ENCODE measurements around the gene KCNK1. TPM values are rescaled to one million over a fixed set of nuclear protein-coding genes. Genes with fewer than 3 reads are reported as not detected.
A peak's percentile ranks its signal among the peaks of the same experiment; 100 is the strongest.
"Not testable (repeated sequence)": the region's sequence is repeated elsewhere in the genome, so short reads cannot be mapped to it uniquely, and the experiment has no call there.

Gene KCNK1
- total and polyA plus RNA-seq, 2 donors: 7.2 to 8.8 TPM

GRCh38 chr1:233614743-233615521, 1.0 kb downstream of the KCNK1 start:
- Histone ChIP-seq H3K27ac (ENCODE audit: low read depth) (no peak overlapping the region), H3K36me3 (ENCODE audit: insufficient read depth) (no peaks in the 10 kb centered on the region), H3K4me1 (ENCODE audit: insufficient read depth) (no peaks in the 10 kb centered on the region), H3K4me3 (ENCODE audit: low read depth, low read length) (peak overlapping the region; percentile 61)
- no peak for DNase-seq (ENCODE audit: extremely low spot score)
- WGBS: 33% methylated on average over 36 of the region's 36 CpGs

DNA sequence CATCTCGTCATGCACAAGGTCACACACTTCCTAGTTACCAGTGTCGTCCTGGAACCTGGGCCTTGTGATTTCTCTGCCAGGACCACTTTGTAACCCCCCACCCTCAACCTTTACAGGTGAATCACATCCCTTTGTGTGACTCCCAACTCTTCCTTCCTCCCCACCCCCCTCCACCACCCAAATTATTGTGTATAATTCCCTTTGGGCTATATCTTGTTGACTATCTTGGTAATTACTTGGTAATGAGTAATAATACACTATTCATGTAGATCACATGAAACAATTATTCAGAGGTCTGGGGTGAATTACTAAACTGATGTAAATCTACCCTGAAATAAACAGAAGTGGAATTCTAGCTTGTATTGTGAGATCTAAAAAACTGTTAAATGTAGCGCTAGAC, 1.7 kb downstream of the KCNK1 start:
- whole genome bisulfite sequencing: 57% methylated on average over 3 of the region's 3 CpGs
- Histone ChIP-seq H3K4me3 (ENCODE audit: low read depth, low read length) (peak overlapping the region; percentile 61), H3K36me3 (ENCODE audit: insufficient read depth) (no peaks in the 10 kb centered on the region), H3K4me1 (ENCODE audit: insufficient read depth) (no peaks in the 10 kb centered on the region), H3K27ac (ENCODE audit: low read depth) (no peak overlapping the region)
- no peak for DNase-seq (ENCODE audit: extremely low spot score)

- Histone ChIP-seq H3K4me3 (ENCODE audit: low read depth, low read length) (no peak overlapping the region), H3K36me3 (ENCODE audit: insufficient read depth) (no peaks in the 10 kb centered on the region), H3K4me1 (ENCODE audit: insufficient read depth) (no peaks in the 10 kb centered on the region), H3K27ac (ENCODE audit: low read depth) (no peak overlapping the region)
- DNase-seq (ENCODE audit: extremely low spot score): no peak
- WGBS: 80% methylated on average over 1 of the region's 1 CpG
These were observed 3.1 kb downstream of the KCNK1 start for GRCh38 chr1:233617025-233617424.

DNA sequence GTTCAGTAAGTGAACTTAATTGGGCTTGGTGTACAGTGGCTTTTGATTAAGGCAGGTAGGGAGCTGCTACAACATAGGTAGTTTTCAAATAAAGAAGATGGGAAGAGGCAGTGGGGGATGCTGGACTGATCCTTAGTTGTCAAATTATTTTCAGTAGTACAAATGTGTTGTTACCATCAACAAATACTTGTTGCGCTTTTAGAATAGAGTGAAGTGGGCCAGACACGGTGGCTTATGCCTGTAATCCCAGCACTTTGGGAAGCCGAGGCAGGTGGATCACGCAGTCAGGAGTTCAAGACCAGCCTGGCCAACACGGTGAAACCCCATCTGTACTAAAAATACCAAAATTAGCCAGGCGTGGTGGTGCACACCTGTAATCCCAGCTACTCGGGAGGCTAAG, 5.5 kb downstream of the KCNK1 start:
- not testable (repeated sequence) for H3K36me3 ChIP-seq (ENCODE audit: insufficient read depth); H3K4me3 ChIP-seq (ENCODE audit: low read depth, low read length); DNase-seq (ENCODE audit: extremely low spot score); H3K27ac ChIP-seq (ENCODE audit: low read depth); H3K4me1 ChIP-seq (ENCODE audit: insufficient read depth)
- 98% methylated on average over 7 of the region's 7 CpGs for WGBS

DNA sequence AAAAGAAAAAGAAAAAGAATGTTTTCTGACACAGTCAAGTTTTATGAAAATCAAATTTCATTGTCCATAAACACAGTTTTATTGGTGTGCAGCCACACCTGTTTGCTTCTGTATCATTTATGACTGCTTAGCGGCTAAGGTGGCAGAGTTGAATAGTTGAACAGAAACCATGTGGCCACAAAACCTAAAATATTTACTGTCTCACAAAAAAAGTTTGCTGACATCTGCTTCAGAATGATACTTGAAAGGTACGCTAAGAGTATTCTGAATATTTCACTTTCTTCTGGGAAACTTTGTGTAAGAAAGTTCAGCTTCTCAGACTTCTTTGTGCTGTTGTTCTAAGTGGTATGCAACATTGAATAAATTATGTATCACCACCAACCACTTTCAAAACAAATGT, 6.2 kb downstream of the KCNK1 start:
- no peak overlapping the region for H3K27ac ChIP-seq (ENCODE audit: low read depth)
- H3K4me3 ChIP-seq (ENCODE audit: low read depth, low read length): no peak overlapping the region
- H3K36me3 ChIP-seq (ENCODE audit: insufficient read depth): no peaks in the 10 kb centered on the region
- no peaks in the 10 kb centered on the region for H3K4me1 ChIP-seq (ENCODE audit: insufficient read depth)
- 90% methylated on average over 2 of the region's 2 CpGs for WGBS
- DNase-seq (ENCODE audit: extremely low spot score): no peak

DNA sequence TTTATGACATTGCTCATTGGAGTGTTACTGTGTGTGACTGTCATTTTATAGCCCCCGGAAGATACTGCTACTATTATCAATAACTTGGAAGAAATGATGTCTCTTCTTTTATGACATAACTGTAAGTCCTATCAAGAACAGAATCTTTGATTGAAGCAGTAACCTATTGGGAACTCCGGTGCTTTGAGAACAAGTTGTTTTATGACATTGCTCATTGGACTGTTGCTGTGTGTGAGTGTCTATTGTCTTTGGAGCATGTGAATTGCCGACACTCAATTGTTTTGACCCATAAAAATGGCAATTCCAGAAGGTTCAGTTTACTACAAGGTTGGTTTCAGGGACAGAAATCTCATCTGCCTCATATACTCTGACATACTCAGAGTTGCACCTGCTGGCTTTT, 8.0 kb downstream of the KCNK1 start:
- no peaks in the 10 kb centered on the region for H3K4me1 ChIP-seq (ENCODE audit: insufficient read depth)
- WGBS: 93% methylated on average over 3 of the region's 3 CpGs
- H3K36me3 ChIP-seq (ENCODE audit: insufficient read depth): no peaks in the 10 kb centered on the region
- no peak overlapping the region for H3K27ac ChIP-seq (ENCODE audit: low read depth)
- no peak for DNase-seq (ENCODE audit: extremely low spot score)
- H3K4me3 ChIP-seq (ENCODE audit: low read depth, low read length): no peak overlapping the region

DNA sequence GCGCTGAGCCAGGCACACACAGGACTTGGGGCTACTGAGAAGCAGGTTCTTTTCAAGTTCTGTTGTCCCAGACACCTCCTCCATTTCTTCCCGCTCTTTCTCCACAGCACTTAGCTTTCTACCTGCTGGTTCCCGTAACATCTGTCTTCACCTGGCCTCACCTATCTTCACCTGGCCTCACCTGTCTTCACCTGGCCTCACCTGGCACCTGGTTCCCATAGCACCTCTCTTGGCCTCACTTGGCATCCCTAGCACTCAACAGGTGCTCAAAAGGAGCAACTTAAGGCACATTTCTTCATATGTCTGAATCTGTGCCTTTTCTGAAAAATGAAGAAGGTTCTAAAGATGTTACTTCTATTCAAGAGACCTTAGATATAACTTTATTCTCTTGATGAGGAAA, 10.4 kb downstream of the KCNK1 start:
- Histone ChIP-seq H3K36me3 (ENCODE audit: insufficient read depth) (no peaks in the 10 kb centered on the region), H3K4me3 (ENCODE audit: low read depth, low read length) (no peak overlapping the region), H3K27ac (ENCODE audit: low read depth) (no peak overlapping the region), H3K4me1 (ENCODE audit: insufficient read depth) (no peaks in the 10 kb centered on the region)
- WGBS: 97% methylated on average over 3 of the region's 3 CpGs
- DNase-seq (ENCODE audit: extremely low spot score): no peak

GRCh38 chr1:233625087-233625486, 11.2 kb downstream of the KCNK1 start:
- Histone ChIP-seq H3K4me1 (ENCODE audit: insufficient read depth) (no peaks in the 10 kb centered on the region), H3K27ac (ENCODE audit: low read depth) (no peak overlapping the region), H3K36me3 (ENCODE audit: insufficient read depth) (no peaks in the 10 kb centered on the region), H3K4me3 (ENCODE audit: low read depth, low read length) (no peak overlapping the region)
- no peak for DNase-seq (ENCODE audit: extremely low spot score)
- 94% methylated on average over 2 of the region's 2 CpGs for WGBS

DNA sequence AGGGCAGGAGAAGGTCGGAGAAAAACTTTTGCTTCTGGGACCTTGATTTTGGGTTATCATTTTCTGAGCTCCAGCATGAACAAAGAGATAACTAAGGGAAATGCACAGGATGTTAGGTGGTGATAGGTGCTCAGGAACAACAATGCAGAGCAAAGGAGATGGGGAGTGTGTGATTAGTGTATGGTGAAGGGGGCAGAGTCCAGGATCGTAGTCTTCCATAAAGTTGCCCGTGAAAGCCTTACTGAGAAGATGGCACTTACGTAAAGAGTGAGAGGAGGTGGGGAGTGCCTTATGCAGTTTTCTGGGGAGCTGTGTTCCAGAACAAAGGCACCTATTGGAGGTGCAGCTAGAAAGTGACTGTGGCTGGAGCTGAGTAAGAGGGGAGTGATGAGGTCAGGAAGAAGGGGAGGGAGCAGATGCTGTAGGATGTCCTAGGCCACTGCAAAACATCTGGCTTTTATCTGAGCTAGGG, 11.6 kb downstream of the KCNK1 start:
- no peak for DNase-seq (ENCODE audit: extremely low spot score)
- H3K36me3 ChIP-seq (ENCODE audit: insufficient read depth): no peaks in the 10 kb centered on the region
- no peak overlapping the region for H3K4me3 ChIP-seq (ENCODE audit: low read depth, low read length)
- WGBS: 81% methylated on average over 4 of the region's 4 CpGs
- no peaks in the 10 kb centered on the region for H3K4me1 ChIP-seq (ENCODE audit: insufficient read depth)
- H3K27ac ChIP-seq (ENCODE audit: low read depth): no peak overlapping the region

- H3K4me3 ChIP-seq (ENCODE audit: low read depth, low read length): no peak overlapping the region
- no peak overlapping the region for H3K27ac ChIP-seq (ENCODE audit: low read depth)
- 94% methylated on average over 11 of the region's 11 CpGs for WGBS
- no peaks in the 10 kb centered on the region for H3K4me1 ChIP-seq (ENCODE audit: insufficient read depth)
- no peak for DNase-seq (ENCODE audit: extremely low spot score)
- H3K36me3 ChIP-seq (ENCODE audit: insufficient read depth): no peaks in the 10 kb centered on the region
These were observed 13.5 kb downstream of the KCNK1 start for GRCh38 chr1:233627376-233627775.

- no peak for DNase-seq (ENCODE audit: extremely low spot score)
- no peak overlapping the region for H3K27ac ChIP-seq (ENCODE audit: low read depth)
- no peaks in the 10 kb centered on the region for H3K4me1 ChIP-seq (ENCODE audit: insufficient read depth)
- no peaks in the 10 kb centered on the region for H3K36me3 ChIP-seq (ENCODE audit: insufficient read depth)
- no peak overlapping the region for H3K4me3 ChIP-seq (ENCODE audit: low read depth, low read length)
- WGBS: 96% methylated on average over 4 of the region's 4 CpGs
These were observed 13.9 kb downstream of the KCNK1 start for GRCh38 chr1:233627823-233628222.

DNA sequence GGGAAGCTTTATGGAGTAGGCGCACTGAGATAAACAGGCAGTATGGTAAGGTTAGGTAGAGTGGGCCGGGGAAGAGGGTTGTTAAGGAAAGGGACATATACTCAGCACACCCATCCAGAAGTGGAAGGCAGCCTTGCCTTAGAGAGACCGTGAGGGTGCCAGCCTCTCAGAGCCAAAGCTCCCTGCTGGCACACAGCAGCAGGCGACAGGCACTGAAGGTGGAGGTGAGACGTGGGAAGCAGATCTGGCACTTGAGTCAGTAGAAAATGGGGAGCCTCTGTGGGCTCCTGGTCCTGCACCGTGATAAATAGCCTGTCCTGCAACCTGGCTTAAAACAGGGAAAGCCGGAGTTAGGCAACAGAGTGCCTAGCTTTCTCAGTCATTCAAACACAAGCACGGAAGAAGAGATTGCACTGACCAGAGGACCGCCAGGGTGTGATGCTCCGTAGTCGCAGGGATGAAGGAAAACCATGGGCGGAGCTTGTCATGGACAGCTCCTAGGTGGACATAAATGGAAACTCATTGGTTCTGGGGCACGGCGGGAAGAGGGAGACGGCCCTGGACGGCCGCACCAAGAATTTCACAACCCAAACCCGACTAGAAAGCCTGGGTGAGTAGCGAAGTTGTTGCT, 15.5 kb downstream of the KCNK1 start:
- WGBS: 92% methylated on average over 19 of the region's 19 CpGs
- Histone ChIP-seq H3K4me1 (ENCODE audit: insufficient read depth) (no peaks in the 10 kb centered on the region), H3K27ac (ENCODE audit: low read depth) (no peak overlapping the region), H3K36me3 (ENCODE audit: insufficient read depth) (no peaks in the 10 kb centered on the region), H3K4me3 (ENCODE audit: low read depth, low read length) (no peak overlapping the region)
- DNase-seq (ENCODE audit: extremely low spot score): no peak

DNA sequence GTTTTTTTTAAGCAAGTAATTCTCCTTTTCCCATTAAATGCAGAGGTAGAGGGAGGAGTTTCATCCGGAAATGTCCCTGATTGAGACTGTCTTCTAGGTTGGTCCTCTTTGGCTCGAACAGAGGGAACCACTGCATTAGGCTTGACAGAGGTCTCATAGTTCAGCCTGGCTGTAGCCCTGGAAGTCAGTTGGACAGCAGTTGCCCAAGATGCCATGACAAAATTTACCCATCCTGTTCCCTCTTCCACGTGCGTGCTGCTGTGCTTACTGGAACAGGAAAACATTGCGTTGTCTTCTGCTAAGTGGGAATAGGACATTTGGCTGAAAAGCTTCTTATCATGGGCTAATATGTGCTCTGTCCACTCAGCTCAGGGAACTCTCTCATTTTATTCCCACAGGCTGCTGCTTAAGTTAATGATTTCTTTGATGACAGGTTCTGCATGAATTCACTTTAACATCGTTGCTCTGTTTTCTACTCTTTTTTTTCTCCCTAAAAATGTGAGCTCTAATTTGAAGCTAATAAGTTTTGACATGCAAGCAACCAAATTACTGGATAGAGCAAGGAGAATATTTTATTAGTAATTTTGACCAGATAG, 18.0 kb downstream of the KCNK1 start:
- H3K27ac ChIP-seq (ENCODE audit: low read depth): no peak overlapping the region
- no peaks in the 10 kb centered on the region for H3K36me3 ChIP-seq (ENCODE audit: insufficient read depth)
- 91% methylated on average over 6 of the region's 6 CpGs for WGBS
- no peak overlapping the region for H3K4me3 ChIP-seq (ENCODE audit: low read depth, low read length)
- no peaks in the 10 kb centered on the region for H3K4me1 ChIP-seq (ENCODE audit: insufficient read depth)
- no peak for DNase-seq (ENCODE audit: extremely low spot score)

DNA sequence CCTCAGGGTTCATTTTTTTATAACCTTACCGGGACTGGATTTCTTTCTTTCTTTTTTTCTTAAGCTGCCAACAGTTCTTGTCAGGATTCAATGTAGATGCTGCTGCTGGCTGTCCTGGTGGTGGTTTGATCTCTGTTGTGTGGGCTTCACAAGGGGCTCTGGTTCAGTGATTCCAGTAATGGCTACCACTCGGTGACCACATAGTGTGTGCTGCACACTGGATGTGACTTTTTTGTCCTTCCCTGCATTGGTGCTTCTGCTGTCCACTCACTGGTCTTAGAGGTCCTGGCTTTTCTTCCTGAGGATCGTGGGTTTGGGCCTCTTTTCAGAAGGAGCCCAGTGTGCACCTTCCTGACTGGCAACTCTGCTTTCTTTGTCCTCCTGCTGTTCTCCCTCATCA, 18.5 kb downstream of the KCNK1 start:
- Histone ChIP-seq H3K4me1 (ENCODE audit: insufficient read depth) (no peaks in the 10 kb centered on the region), H3K4me3 (ENCODE audit: low read depth, low read length) (no peak overlapping the region), H3K36me3 (ENCODE audit: insufficient read depth) (no peaks in the 10 kb centered on the region), H3K27ac (ENCODE audit: low read depth) (no peak overlapping the region)
- no peak for DNase-seq (ENCODE audit: extremely low spot score)
- 86% methylated on average over 3 of the region's 3 CpGs for WGBS
